ENCODE measurements around the gene FSIP1.

Gene FSIP1

DNA sequence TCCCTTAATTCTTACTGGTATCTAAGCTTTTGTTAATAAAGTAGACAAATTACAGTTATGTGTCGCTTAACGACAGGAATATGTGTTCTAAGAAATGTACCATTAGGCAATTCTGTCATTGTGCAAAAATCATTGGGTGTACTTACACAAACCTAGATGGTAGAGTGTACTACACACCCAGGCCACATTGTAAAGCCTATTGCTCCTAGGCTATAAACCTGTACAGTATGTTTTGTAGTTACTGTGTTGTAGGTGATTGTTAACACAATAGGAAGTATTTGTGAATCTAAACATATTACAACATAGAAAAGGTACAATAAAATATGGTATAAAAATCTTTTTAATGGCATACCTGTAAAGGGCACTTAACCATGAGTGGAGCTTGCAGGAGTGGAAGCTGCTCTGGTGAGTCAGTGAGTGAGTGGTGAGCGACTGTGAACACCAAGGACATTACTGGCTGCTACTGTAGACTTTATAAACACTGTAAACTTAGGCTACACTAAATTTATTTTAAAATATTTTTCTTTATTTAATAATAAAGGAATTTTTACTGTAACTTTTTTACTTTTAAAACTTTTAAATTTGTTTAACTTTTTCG, 47.4 kb downstream of the FSIP1 start:
- TF ChIP-seq GATA2 (IDR thresholded peaks at IDR 0.05; ENCODE audit: low read depth, low read length) (no peak), GATA3 (IDR thresholded peaks at IDR 0.05; ENCODE audit: low read depth, low read length) (no peak)

DNA sequence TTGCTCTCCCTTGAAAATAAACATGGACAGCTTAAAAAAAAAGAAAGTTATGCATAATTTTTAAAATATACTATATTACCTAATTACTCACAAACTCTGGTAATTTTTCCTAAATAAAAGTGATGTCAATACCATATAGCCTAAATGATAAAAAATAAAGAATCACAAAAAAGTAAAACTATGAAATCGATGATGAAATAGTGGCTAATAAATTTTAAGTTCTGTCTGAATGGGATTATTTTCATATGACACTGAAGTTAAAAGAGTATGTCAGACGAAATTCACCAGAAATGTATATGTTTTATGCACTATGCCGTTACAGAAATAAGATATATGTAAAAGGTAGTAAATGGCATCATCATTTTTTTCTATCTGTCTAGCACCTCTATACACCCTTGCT, 51.4 kb downstream of the FSIP1 start:
- TF ChIP-seq GATA3 (IDR thresholded peaks at IDR 0.05; ENCODE audit: low read depth, low read length) (no peak), GATA2 (IDR thresholded peaks at IDR 0.05; ENCODE audit: low read depth, low read length) (no peak)

DNA sequence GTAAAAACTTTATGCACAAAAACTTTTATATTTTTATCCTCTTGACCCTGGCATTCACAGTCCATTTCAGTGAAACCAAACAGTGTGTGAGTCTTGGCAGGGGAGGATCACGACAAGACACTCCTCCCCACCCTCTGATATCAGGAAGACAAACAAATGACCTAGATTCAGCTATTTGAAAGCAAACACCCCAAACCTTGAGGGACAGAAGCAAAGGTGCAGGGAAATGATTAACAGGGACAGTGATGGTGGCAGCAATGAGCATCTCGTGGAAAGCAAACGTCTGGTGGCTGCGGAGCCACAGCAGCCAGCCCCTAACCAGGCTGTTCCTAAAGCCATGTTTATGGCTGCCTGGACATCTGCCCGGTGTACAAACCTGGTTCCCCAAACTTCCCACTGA, 52.1 kb downstream of the FSIP1 start:
- no peak for TF ChIP-seq GATA2 (IDR thresholded peaks at IDR 0.05; ENCODE audit: low read depth, low read length)
- TF ChIP-seq GATA3 (IDR thresholded peaks at IDR 0.05; ENCODE audit: low read depth, low read length): no peak

DNA sequence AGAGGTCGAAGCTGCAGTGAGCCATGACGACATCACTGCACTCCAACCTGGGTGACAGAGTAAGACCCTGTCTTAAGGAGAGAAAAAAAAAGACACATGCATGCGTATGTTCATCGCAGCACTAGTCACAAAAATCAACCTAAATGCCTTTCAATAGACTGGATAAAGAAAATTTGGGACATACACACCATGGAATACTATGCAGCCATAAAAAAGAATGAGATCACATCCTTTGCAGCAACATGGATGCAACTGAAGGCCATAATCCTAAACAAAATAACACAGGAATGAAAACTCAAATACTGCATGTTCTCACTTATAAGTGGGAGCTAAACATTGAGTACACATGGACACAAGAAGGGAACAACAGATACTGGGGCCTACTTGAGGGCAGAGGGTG, 53.1 kb downstream of the FSIP1 start:
- TF ChIP-seq GATA2 (IDR thresholded peaks at IDR 0.05; ENCODE audit: low read depth, low read length) (no peak), GATA3 (IDR thresholded peaks at IDR 0.05; ENCODE audit: low read depth, low read length) (no peak)

DNA sequence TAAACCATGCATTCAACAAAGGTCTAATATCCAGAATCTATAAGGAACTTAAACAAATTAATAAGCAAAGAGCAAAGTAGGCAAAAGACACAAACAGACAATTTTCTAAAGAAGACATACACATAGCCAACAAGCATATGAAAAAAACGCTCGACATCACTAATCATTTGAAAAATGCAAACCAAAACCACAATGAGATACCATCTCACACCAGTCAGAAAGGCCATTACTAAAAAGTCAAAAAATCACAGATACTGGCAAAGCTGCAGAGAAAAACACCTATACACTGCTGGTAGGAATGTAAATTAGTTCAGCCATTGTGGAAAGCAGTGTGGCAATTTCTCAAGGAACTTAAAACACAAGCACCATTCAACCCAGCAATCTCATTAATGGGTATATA, 53.8 kb downstream of the FSIP1 start:
- TF ChIP-seq GATA3 (IDR thresholded peaks at IDR 0.05; ENCODE audit: low read depth, low read length): no peak
- no peak for TF ChIP-seq GATA2 (IDR thresholded peaks at IDR 0.05; ENCODE audit: low read depth, low read length)

DNA sequence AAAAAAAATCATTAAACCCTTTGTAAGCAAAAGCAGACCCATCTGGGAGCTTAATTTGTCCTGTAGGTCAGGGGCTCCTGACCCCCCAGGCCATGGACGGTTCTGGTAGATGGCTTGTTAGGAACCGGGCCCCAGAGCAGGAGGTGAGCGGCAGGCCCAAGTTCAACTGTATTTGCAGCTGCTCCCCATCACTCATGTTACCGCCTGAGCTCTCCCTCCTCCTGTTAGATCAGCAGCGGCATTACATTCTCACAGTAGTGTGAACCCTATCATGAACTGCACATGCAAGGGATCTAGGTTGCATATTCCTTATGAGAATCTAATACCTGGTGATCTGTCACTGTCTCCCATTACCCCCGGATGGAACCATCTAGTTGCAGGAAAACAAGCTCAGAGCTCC, 60.7 kb downstream of the FSIP1 start:
- no peak for TF ChIP-seq GATA3 (IDR thresholded peaks at IDR 0.05; ENCODE audit: low read depth, low read length)
- TF ChIP-seq GATA2 (IDR thresholded peaks at IDR 0.05; ENCODE audit: low read depth, low read length): no peak

DNA sequence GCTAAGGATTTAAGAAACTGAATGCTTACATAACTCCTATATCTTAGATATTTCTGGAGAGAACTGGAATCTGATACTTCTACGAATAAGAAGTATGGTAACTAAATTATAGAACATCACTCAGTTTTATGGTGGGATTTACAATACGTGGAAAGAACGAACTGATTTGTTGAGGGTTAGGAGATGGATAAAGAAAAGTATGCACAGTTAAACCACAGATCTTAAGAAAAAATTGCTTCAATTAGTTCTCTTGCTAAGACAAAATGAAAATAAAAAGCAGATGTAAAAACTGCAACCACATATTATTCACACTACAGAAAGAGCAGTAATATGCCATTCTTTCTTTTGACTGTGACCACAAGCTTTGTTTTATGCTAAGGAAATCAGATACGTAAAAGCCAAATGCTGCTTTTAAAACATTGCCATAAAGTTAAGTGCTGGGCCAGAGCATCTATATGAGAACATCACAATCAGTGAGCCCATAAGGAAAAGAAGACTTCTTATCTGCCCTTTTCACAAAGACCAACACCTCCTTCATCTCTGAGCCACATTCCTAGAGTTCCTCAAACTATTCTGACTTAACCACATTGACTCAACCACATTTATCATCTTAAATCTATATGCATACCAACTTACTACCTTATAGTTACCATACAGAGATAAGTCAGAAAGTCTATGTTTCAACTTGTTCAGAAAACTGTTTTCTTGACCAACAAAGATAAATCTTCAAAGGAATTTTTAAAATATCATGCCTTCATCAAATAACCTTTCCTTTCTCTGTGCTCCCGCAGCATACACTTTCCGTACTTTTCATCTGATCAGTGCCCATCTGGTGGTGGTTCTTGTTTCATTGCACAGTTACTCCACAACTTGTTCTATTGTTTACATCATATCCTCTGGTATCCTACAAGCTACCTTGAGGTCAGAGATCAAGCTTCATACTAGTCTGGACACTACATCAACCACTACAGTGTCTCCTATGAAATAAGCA, 61.7 kb downstream of the FSIP1 start:
- no peak for TF ChIP-seq GATA2 (IDR thresholded peaks at IDR 0.05; ENCODE audit: low read depth, low read length)
- no peak for TF ChIP-seq GATA3 (IDR thresholded peaks at IDR 0.05; ENCODE audit: low read depth, low read length)

DNA sequence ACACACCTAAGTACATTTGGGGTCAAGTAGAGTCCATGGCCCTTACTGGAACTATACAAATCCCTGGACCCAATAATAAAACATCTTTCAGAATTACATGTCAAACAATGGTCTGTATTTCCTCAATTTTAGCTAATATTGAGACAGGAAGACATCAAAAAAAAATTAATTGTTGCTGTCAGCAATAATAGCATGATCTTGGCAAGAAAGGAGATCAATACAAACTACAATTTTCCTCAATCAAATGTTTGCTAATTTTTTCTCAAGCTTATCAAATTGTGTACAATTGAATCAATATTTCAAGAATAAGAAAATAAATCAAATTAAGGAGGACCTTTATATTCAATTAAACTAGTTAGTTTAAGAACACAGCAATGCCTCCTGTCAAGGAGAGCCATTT, 62.6 kb downstream of the FSIP1 start:
- no peak for TF ChIP-seq GATA2 (IDR thresholded peaks at IDR 0.05; ENCODE audit: low read depth, low read length)
- no peak for TF ChIP-seq GATA3 (IDR thresholded peaks at IDR 0.05; ENCODE audit: low read depth, low read length)

DNA sequence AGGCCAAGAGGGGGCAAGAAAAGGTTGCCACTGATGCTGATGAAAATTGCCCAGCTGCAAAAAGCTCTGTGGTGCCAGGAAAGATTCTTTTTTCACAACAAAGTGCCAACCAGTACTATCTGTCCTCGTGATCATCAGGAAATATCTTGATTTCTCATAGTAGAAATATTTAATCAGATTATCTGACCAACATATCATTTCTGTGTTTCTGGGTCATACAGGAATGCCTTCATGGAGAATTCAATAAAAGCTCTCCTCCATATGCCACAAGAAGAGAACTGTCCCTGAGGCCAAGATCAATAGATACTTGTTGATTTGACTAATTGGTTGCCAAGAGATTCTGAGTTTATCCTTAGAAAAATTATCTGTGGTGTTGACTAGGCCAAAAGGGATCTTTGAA, 63.5 kb downstream of the FSIP1 start:
- TF ChIP-seq GATA2 (IDR thresholded peaks at IDR 0.05; ENCODE audit: low read depth, low read length) (peak; percentile 57; the same call in 1 of the 2 replicates), GATA3 (IDR thresholded peaks at IDR 0.05; ENCODE audit: low read depth, low read length) (peak; percentile 48)

DNA sequence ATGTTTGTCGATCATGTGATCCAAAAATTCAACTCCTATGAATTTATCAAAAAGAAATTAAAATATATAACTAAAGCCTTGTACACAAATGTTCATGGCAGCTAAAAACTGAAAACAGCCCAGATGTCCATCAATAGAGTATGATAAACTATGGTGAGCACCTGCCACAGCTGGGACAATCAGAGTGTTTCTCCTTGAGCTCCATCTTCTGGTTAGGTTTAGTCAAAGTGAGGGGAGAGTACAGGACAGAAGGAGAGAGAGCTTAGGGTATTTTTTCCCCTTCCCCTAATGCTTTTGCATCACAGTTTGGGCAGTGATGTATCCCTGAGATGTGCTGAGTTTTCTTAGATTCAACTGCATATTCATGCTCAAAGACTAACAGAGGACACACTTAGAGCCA, 65.5 kb downstream of the FSIP1 start:
- TF ChIP-seq GATA2 (IDR thresholded peaks at IDR 0.05; ENCODE audit: low read depth, low read length): no peak
- no peak for TF ChIP-seq GATA3 (IDR thresholded peaks at IDR 0.05; ENCODE audit: low read depth, low read length)

DNA sequence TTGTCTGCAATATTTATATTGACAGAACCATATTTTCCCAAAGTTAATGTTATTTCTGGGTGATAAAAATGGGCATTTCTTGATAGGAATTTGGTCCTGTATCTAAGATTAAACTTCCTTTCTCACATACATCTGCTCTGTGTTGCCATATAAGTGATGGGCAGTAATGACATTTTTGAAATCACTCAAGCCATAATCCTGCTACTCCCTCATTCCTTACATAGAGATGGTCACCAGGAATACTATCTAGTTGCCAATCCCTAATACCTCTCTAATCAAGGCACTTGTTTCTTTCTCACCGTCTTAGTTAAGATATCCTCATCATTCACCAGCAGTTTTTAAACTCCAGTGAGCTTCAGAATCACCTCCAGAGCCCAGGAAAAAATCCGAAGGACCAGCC, 68.4 kb downstream of the FSIP1 start:
- TF ChIP-seq GATA2 (IDR thresholded peaks at IDR 0.05; ENCODE audit: low read depth, low read length) (no peak), GATA3 (IDR thresholded peaks at IDR 0.05; ENCODE audit: low read depth, low read length) (no peak)

DNA sequence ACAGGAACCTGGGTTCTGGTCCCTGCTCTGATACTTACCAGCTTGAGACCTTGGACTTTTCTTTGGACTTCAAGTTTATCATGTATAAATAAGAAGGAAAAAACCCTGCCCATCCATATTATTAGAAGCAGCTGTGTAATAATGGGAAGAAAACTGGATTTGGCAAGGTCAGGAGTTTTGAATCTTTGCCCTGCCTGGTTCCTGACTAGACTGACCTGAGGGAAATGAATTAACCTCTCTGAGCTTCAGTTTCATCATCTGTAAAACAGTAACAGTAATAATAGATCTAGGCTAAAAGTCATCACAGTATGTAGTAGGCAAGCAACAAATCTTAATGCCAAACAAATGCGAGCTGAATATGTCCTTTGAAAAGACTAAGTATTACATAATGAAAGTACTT, 68.8 kb downstream of the FSIP1 start:
- TF ChIP-seq GATA3 (IDR thresholded peaks at IDR 0.05; ENCODE audit: low read depth, low read length) (no peak), GATA2 (IDR thresholded peaks at IDR 0.05; ENCODE audit: low read depth, low read length) (no peak)

DNA sequence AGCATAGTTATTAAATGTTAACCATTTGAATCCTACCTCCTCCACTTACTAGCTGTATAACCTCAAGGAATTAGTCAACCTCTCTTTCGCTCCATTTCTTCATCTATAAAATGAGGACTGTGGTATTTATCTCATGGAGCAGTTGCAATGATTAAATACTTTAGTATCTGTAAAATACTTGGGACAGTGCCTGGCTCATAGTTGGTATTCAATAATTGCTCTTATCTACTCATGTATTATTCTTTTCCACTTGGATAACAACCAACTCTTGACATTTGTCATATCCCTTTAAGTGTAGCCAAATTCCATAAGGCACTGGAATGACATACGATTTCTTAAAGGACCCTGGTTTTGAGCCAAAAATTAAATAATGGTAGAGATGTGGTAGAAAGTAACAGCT, 72.0 kb downstream of the FSIP1 start:
- TF ChIP-seq GATA3 (IDR thresholded peaks at IDR 0.05; ENCODE audit: low read depth, low read length) (no peak), GATA2 (IDR thresholded peaks at IDR 0.05; ENCODE audit: low read depth, low read length) (no peak)

DNA sequence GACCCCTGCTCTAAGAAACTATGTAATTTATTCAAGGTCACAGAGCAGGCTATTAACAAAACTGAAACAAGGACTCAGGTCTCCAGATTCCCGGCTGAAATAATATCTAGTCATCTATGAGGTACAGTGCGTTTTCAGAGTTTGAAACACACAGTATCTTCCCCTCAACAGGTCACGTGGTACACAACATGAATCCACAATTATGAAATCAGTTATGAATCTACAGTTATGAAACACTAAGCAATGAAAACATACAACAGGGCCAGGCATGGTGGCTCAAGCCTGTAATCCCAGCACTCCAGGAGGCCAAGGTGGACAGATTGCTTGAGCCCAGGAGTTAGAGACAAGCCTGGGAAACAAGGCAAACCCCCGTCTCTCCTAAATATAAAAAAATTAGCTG, 72.7 kb downstream of the FSIP1 start:
- TF ChIP-seq GATA2 (IDR thresholded peaks at IDR 0.05; ENCODE audit: low read depth, low read length): no peak
- TF ChIP-seq GATA3 (IDR thresholded peaks at IDR 0.05; ENCODE audit: low read depth, low read length): no peak

DNA sequence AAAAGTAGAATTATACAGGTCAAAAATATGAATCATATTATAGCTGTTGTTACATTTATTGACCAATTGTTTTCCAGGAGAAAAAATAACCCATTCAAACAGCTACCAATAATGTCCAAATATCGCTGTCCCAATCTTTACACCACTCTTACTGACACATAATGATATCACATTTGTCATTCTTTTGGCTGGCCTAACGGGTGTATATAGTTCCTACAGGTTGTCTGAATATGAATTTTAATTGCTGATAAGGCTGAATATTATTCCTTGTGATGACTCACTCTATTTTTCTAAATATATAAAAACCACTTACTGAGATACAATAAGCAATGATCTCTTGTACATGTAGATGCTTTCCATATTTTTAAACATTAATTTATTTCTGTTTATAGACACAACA, 76.4 kb downstream of the FSIP1 start:
- TF ChIP-seq GATA2 (IDR thresholded peaks at IDR 0.05; ENCODE audit: low read depth, low read length) (no peak), GATA3 (IDR thresholded peaks at IDR 0.05; ENCODE audit: low read depth, low read length) (no peak)
